ENCODE measurements around the gene KCNQ1.

Gene KCNQ1, protein sequence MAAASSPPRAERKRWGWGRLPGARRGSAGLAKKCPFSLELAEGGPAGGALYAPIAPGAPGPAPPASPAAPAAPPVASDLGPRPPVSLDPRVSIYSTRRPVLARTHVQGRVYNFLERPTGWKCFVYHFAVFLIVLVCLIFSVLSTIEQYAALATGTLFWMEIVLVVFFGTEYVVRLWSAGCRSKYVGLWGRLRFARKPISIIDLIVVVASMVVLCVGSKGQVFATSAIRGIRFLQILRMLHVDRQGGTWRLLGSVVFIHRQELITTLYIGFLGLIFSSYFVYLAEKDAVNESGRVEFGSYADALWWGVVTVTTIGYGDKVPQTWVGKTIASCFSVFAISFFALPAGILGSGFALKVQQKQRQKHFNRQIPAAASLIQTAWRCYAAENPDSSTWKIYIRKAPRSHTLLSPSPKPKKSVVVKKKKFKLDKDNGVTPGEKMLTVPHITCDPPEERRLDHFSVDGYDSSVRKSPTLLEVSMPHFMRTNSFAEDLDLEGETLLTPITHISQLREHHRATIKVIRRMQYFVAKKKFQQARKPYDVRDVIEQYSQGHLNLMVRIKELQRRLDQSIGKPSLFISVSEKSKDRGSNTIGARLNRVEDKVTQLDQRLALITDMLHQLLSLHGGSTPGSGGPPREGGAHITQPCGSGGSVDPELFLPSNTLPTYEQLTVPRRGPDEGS
- total RNA-seq = 0.49 to 9.1 (median 3.0) reads per million in 4 experiments

DNA sequence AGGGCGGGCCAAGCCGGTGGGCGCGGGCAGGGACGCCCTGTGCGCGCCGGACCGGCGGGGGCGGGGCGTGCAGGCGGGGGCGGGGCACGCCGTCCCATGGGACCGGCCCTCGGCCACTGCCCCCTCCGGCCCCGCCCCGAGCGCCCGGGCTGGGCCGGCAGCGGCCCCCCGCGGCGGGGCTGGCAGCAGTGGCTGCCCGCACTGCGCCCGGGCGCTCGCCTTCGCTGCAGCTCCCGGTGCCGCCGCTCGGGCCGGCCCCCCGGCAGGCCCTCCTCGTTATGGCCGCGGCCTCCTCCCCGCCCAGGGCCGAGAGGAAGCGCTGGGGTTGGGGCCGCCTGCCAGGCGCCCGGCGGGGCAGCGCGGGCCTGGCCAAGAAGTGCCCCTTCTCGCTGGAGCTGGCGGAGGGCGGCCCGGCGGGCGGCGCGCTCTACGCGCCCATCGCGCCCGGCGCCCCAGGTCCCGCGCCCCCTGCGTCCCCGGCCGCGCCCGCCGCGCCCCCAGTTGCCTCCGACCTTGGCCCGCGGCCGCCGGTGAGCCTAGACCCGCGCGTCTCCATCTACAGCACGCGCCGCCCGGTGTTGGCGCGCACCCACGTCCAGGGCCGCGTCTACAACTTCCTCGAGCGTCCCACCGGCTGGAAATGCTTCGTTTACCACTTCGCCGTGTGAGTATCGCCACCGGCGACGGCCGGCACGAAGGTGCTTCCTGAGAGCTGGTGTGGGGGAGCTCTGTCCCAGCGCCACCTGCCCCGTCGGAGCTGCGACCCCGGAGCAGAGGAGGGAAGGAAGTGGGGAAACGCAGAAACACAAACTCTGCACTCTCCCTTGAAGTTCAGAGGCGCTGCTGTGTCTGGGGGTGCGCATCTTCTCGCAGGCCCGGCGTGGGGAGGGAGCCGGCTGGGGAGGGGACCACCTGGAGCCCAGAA is at the start of gene KCNQ1:
Gene KCNQ1, plus strand, starts transcription at position 188 of the 925 bp plus-strand sequence. Its CDS starts 91 bp downstream, at position 279.
- DNase-seq = peak; percentile 62

DNA sequence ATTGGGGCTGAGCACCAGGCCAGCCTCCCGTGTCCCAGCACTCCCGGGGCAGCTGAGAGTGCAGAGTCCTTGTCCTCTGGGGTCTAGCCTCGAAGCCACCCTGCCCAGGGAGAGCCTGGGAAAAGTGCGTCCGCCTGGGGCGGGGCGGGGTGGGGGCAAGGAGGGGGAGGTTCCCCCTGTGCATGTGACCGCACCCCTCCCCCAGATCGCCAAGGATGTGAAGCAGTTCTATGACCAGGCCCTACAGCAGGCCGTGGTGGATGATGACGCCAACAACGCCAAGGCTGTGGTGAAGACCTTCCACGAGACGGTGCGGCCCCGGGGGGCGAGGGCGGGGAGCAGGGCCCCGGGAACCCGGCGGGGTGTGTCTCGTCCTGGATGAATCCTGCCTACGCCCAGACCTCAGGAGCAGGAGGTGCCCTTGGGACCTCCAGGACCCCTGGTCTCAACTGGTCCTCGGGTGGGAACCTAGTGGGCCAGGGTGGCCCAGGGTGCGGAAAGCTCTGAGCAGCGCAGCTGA is 49.5 kb upstream of the KCNQ1 start:
- DNase-seq = no peak

DNA sequence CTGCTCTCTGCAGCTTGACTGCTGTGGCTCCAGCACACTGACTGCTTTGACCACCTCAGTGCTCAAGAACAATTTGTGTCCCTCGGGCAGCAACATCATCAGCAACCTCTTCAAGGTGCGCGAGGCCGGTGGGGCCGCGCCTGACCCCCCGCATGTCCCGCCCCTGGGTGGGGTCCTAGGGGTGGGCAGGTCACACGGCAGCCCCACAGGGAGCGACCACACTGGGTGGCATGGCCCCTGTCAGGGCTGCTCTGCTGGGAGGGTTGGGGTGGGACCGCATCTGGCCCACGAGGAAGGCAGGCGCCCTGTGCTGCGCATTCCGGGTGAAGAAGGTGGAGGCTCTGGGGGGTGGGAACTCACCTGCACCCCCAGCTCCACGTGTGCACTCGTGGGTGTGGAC is 49.0 kb upstream of the KCNQ1 start:
- no peak for DNase-seq

DNA sequence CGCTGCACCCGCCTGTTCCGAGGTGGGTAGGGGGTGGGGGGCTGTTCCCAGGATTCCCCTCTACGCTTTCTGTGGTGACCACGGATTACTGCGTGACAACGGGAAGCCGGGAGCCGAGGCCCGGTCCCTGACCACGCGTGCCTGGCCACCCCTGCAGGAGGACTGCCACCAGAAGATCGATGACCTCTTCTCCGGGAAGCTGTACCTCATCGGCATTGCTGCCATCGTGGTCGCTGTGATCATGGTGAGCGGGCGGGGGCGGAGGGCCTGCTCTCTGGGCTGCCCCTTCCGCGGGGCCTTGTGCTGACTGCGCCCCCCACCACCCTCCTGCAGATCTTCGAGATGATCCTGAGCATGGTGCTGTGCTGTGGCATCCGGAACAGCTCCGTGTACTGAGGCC is 48.3 kb upstream of the KCNQ1 start:
- DNase-seq = no peak

DNA sequence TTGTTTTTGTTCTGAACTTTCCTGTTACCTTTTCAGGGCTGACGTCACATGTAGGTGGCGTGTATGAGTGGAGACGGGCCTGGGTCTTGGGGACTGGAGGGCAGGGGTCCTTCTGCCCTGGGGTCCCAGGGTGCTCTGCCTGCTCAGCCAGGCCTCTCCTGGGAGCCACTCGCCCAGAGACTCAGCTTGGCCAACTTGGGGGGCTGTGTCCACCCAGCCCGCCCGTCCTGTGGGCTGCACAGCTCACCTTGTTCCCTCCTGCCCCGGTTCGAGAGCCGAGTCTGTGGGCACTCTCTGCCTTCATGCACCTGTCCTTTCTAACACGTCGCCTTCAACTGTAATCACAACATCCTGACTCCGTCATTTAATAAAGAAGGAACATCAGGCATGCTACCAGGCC is 47.8 kb upstream of the KCNQ1 start:
- DNase-seq = no peak

DNA sequence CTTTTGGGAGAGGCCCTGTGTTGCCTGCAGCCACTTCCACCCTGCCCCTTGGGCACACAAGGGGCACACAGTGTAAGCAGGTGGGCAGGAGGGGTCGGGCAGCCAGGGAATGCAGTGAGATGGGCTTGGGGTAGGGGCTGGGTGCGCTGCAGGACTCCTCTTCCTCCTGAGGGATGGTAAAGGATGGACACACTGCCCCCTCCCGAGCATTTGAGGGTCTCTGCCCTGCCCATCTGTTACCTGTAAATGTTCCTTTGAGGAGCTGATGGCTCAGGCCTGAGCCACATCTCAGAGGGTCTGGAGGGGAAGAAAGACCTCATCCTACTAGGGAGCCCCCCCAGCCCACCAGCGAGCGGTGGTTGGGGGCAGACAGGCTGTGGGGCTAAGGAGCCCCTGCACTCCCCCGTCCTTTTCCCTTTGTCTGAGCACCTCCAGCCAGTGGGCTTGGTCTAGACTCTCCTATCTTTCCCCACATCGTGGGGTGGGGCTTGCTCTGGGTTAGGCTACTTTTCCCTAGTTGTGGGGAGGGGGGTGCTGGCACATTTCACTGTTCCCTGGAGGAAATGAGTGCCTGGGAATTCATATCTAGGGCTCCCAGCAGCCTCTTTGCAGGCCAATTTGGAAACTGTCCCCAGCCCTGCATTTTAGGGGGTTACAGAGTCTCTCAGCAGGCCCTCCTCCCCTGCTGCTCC is 46.0 kb upstream of the KCNQ1 start:
- no peak for DNase-seq

DNA sequence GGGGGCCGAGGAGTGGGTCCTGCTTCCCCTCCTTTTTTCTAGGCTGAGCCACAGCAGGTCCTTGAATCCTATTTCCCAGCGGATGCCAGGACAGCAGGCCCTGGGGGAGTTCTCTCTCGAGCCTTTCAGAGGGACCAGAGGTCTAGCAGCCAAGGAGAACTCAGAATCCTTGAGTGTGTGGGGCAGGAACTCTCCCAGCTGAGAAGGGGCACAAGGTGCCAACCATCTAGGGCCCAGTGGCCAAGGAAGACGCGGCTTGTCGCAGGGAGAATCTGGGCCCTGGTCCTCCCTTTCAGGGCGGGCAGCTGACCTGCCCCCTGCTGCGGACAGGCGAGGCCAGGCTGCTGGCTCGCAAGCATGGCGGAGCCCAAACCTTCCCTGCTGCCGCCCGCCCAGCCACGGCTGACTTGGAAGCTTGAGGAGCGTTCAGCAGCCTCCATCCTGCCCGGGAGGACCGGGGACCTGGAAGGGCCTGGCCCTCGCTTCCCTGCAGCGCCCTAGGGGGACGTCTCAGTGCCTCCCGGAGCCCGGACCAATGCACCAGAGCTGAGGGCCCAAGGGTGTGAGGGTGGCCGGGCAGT is 45.2 kb upstream of the KCNQ1 start:
- no peak for DNase-seq

DNA sequence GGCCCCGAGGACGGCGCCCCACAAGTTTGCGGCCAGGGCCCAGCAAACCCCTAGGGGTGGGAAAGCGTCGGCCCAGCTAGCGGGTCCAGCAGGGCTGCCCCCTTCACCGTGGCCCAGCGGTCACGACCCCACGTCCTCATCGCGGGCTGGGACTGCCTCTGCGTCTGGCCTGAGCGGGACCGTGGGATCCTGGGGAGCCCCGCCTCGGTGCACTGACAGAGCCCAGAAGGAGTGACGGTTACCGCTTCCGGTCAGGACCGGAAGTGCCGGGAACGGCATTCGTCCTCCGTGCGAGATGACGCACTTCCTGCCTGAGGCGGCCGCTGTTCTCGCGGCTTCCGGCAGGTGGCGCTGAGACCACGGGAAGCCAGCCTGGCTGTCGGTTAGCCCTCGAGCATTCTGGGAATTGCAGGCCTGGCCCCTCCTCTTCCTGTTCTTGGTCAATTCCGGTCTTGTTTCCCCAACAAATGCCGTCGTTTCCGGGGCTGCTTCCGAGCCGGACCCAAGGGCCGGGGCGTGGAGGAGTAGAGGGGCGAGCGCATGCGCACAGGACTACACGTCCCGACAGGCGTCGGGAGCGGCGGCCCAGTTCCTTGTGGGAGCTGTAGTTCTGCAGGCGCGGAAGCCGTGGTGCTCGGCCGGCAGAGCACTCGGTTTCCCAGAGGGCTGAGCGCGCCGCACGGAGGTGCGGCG is 44.6 kb upstream of the KCNQ1 start, which contains the start of gene TSSC4:
Gene TSSC4, plus strand, starts transcription at position 682 of the 693 bp plus-strand sequence. CDS start 1,884 bp downstream, outside the sequence.
- peak; percentile 99 for DNase-seq

DNA sequence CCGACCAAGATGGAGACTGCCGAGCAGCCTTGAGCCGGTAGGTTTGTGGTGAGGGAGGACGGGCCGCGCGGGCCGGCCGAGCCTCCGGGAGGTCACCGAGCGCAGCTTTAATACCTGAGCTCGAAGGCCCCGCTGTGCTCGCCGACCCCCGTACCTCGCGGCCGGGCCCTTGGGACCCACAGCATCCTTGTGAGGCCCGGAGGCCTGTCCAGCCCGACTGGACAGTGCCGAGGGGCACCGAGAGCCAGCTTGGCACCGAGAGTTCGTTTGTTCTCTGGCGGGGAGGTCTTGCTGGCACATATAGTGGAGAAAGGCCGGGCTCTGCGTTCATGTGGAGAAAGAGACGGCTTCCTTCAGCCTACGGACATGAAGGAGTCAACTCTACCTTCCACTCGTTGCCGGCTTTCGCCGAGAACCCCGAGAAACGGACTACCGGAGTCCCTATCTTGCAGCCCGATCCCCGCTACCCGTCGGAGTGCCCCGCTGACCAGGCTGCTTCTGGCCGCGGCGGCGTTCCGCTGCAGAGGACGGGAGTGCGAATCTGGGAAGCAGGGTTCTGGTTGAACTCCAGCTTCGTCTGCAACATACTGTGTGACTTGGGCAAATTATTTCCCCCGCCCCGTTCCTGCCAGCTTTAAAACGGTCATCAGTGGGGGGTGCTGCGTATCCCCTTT is 43.9 kb upstream of the KCNQ1 start:
- DNase-seq = no peak

DNA sequence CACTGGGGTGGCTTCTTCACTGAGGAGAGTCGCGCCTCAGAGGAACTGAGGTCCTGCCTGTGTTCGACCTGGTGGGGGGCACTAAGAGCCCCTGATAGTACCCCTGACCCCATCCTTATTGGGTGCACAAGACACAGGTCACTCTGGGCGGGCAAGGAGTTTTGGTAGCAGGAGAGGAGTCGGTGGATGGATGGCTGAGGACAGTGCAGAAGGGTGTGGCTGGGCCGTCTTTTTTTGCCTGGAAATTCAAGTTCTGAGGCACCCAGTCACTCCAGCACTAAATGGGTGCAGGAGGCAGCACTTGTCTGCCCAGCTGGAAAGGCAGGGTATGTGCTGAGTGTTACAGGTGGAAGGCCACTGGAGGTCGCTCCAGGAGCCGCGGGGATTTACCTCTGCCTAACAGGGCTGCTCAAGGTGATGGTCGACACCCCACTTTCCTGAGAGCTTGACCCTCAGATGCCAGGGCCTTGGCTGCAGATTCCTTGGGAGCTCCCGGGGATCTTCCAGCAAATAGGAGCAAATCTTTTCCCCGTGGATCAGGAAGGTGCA is 43.3 kb upstream of the KCNQ1 start:
- no peak for DNase-seq

DNA sequence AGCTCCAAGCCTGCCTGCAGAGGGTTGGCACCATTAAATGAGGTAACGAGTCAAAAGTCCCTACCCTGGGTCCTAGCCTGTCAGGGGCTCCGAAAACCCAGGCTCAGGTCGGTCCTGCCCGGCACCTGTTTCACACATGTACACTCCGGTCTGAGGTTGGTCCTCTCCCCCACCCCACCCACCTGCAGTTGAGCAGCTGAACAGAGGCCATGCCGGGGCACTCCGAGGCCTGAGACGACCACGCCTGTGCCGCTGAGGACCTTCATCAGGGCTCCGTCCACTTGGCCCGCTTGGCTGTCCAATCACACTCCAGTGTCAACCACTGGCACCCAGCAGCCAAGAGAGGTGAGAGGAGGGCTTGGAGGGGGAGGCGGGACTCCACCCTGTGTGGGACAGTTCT is 42.7 kb upstream of the KCNQ1 start:
- no peak for DNase-seq

DNA sequence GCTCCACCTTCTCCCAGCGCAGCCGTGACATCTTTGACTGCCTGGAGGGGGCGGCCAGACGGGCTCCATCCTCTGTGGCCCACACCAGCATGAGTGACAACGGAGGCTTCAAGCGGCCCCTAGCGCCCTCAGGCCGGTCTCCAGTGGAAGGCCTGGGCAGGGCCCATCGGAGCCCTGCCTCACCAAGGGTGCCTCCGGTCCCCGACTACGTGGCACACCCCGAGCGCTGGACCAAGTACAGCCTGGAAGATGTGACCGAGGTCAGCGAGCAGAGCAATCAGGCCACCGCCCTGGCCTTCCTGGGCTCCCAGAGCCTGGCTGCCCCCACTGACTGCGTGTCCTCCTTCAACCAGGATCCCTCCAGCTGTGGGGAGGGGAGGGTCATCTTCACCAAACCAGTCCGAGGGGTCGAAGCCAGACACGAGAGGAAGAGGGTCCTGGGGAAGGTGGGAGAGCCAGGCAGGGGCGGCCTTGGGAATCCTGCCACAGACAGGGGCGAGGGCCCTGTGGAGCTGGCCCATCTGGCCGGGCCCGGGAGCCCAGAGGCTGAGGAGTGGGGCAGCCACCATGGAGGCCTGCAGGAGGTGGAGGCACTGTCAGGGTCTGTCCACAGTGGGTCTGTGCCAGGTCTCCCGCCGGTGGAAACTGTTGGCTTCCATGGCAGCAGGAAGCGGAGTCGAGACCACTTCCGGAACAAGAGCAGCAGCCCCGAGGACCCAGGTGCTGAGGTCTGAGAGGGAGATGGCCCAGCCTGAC is 41.7 kb upstream of the KCNQ1 start:
- DNase-seq = no peak

DNA sequence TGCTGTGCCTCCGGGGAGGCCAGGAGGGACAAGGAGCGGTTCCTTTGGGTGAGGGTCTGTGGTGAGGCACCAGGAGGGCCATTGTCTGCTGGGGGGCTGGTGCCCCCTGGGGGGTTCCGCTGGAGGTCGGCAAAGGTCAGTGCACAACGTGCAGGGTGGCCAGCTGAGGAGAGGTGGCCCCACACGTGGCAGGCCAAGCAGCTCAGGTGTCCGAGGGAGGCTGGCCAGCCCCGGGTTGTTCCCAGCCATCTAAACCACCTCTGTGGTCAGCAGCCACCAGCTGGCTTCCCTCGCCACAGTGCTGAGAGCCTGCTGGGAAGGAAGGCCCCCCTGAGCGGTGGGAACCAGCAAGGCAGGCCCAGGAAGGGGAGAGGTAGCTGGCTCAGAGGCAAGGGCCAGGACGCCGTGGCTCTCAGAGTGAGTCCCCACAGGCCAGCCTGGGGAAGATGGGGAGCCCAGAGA is 40.0 kb upstream of the KCNQ1 start:
- no peak for DNase-seq

DNA sequence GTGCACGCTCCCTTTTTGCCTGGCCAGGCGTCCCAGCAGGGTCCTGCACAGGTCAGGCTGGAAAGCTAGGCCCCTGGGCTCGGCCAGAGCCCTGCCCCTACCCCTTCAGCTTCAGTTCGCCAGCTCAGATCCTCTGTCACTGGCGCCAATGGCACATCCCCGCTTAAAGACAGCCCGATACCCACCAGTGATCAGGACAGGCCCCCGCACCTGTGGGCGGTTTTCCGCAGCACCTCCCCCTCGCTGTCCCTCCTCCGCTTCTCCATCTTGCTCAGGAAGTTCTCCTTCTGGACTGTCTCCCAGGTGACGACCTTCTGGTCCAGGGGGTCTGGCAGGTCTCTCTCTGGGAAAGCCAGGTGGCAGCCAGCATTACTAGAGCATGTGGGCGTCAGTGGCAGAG is 38.4 kb upstream of the KCNQ1 start:
- no peak for DNase-seq

DNA sequence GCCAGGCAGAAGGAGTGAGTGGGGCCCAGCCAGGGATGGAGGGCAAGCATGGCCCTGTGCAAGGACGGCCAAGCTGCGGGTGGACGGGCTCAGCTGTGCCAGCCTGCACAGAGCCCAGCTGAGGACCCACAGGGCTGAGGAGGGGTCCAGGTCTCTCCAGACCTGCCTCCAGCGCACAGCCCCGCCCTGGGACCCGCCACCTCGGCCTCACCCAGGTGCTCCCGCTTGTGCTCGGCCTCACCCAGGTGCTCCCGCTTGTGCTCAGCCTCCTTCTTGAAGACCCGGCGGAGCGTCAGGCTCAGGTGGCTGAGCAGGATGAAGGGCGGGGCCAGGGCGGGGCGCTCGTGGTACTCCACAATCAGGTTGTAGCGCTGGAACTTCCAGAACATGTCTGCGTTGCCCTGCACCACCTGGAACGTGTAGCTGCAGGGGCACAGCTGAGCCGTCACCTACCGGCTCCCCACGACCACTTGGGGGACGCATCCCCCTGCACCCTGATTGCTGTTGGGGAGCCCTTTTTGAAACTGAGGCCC is 37.9 kb upstream of the KCNQ1 start:
- no peak for DNase-seq

DNA sequence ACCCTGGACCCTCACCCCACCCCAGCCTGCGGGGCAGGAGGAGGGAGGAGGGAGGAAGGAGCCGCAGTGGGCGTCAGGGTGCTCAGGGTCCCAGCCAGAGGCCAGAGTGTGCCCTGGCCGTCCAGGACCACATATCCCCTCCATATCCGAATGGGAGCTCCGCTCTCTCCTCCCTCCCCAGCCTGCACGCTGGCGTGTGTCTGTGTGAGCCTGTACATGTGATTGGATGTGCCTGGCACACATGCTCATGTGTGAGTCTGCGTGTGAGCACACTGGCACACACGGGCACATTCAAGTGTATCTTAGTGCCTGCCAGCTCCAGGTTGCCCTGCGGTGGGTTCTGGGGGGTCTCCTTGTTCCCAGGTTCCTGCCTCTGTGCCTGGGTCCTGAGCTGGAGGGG is 36.1 kb upstream of the KCNQ1 start:
- DNase-seq = no peak

DNA sequence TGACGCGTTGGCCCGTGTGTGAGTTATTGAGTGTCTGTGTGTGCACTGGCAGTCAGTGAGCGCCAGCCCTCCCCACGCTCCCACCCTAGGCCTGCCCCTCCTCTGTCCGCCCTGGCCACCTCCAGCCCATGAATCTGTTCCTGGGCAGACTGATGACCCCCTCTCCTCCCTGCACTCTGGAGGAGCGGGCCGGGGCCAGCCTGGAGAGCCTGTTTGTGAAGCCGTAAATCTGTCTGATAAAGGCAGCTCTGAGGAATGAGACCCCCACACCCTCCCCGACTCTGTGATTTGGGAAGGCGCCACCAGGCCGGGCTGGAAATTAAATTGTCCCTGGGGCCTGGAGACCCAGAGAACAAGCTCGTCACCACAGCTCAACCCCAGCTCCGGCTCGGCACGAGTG is 35.7 kb upstream of the KCNQ1 start:
- no peak for DNase-seq

DNA sequence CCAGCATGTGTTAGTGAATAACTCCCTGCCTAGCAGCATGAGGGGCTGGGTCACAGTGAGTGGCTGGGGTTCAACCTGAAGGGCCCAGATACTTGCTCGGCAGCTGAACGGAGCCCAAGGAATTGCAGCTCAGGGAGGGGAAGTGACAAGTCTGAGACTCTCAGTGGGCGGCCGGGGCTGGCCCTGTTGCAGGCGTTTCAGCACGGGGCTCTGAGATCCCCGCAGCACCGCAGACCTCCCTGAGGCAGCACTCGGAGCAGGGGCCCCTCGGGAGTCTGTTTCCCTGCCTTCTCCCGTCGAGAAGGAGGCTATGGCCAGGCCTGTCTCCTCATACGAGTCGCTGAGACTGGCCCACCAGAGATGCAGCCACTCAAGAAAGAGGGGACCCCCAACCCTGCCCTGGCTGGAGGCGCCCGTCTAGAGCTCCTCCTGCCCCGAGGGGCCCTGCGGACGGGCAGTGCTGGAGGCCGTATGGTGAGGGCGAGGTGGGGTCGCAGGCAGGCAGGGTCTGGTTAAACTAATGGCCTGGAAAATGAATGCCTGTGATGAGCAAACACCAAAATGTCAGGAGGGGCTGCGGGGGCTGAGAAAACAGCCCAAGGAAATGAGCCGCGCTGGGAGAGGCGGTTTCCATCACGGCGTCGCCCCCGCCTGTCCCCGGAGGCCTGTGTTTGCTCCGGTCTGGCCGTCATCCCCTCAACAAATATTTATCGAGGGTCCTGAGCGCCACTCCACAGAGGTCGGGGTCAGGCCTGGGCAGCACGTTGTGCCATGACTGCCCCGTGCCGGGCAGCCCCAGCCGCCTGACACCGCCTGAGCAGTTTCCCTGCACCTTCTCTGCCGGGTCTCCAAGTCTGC is 35.0 kb upstream of the KCNQ1 start:
- DNase-seq = no peak

Data from effector CD8-positive, alpha-beta T cell (primary cell).